ENCODE measurements around the gene FLII.

The FLII gene

GRCh38 chr17:18213666-18214270 is 44.8 kb downstream of the FLII start:
- DNase-seq, result no peak

DNA sequence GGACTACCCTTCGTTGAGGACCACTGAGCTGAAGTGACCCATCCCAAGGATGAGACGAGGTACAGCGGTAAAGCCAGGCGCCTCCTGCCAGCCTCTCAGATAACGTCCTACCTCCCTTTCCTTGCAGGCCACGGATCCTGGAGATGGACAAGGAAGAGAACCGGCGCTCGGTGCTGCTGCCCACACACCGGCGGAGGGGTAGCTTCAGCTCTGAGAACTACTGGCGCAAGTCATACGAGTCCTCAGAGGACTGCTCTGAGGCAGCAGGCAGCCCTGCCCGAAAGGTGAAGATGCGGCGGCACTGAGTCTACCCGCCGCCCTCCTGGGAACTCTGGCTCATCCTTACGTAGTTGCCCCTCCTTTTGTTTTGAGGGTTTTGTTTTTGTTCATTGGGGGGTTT is 50.4 kb downstream of the FLII start:
- no peak for DNase-seq

DNA sequence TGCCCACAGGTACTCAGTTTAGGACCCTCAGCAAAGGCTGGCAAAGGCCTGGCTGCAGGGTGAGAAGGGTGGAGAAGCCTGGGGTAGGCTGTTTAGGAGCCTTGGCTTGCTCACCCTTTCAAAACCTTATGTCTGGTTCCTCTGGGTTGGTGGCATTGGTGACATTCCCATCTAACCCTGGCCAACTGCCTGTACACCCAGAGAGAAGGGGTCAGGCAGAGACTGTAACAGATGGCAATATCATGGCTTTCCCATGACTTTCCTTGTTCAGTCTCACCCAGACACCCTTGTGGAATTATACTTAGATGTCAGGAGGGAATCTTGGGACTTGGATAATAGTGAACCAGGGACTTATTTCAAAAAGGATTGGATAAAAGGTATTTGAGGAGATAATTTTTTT is 51.6 kb downstream of the FLII start:
- no peak for DNase-seq

- DNase-seq, result no peak
Measured at GRCh38 chr17:18205861-18206260, 52.7 kb downstream of the FLII start.

- DNase-seq, result no peak
Measured at GRCh38 chr17:18203308-18203707, 55.2 kb downstream of the FLII start.

- DNase-seq, result no peak
Measured at GRCh38 chr17:18201108-18201507, 57.4 kb downstream of the FLII start.

GRCh38 chr17:18198530-18198929 is 60.0 kb downstream of the FLII start:
- DNase-seq, result no peak

DNA sequence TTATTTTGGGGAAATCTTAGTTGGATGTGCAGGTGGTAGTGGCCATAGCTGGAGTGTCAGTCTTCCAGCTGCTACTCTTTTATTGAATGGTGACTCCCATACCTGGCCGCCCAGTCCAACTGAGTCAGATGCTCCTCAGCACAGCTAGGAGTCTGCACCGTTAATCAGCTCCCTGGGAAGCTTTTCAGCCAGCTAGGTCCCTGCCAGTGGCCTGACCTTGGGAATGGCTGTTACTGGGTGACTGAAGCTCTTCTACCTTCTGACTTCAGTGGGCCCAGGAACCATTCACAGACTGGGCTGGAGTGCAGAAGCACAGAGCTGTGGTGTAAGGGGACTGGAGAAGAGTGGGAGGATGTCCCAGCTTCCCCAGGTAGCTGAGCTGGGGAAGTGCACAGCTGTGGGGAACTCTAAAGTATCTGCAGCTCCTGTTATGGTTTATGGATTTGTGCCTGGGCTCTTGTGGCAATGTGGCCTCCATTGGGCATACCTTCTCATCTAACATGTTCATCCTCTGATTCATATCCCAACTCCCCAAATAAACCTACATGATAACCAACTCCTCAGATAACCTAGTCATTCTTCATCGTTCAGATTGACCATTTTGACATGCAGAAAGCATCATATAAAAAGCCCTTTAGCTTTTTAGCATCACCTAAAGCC is 60.9 kb downstream of the FLII start:
- DNase-seq, result no peak

DNA sequence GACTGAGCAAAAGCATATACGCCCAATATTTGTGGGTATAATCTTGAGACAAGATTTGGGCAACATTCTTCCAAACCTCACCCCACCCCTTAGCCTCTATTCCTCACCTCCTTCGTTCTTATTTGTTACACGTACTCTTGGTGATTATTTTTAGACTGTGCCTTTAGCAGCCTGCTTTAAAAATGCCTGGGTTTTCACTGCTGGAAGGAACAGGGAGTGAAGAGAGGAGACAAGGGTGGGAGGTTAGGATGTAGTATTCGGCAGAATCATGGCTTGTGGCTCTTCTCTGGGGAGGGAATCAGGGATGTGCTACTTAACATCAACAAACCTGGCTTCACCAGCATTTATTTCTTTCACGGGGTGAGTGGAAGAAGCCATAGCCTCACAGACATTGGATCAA is 63.3 kb downstream of the FLII start:
- no peak for DNase-seq

Data from HCEC 1CT (cell line).